Measurements from ENCODE around the gene DCAF11. TPM values are rescaled to one million over a fixed set of nuclear protein-coding genes. Genes with fewer than 3 reads are reported as not detected.

Gene DCAF11
- total and polyA plus RNA-seq, 4 donors: 35.5 to 41.8 (median 38.5) TPM

DNA sequence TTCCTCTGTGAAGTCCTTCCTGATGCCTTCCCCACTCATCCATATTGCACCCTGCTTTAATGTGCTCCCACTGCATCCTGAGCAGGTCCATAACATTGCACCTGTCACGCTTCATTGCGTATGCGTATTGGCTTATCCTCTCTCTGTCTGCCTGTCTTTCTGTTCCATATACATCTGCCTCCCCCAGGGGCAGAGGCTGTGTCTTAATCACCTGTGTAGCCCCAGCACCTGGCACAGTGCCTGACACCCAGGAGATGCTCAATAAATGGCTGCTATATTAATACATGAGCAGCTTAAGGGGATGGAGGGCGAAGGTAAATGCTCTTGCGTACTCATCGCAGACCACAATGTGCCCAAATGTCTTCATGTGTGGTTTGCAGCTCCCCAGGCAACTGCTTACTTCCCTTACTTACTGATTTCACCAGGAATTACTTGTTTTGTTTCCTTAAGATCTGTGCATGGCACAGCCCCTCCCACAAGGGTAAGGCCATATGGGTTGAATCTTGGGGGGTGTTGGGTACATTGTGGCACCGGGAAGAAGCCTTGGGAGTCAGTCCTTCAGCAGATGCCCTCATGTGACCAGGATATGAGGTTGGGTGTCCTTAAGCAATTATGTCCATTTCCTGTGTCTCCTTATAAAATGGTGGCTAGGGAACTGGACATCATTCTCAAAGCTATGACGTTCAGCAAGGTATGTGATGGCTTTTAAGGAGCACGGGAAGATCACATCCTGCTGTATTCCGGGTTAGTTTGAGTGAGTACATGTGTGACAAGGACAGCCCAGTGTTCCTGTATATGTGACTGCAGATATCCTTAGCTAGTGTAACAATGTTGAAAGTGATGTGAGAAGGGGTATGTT lies 44.1 kb upstream of the DCAF11 start:
- DNase-seq (peak in 1 of 2 donors; percentile 48), ATAC-seq (ENCODE audit: low FRiP score) (no peak)
- Histone ChIP-seq H3K9me3 (ENCODE audit: control insufficient read depth, low read length) (no peaks in the 10 kb centered on the region), H3K36me3 (ENCODE audit: control insufficient read depth in 1 of 2, insufficient read depth in 2 of 2, low read length in 1 of 2) (no peaks in the 10 kb centered on the region), H3K27ac (ENCODE audit: low read depth in 1 of 2, low read length in 2 of 2) (no peak overlapping the region), H3K4me3 (ENCODE audit: low read length in 2 of 2) (no peak overlapping the region), H3K27me3 (ENCODE audit: control insufficient read depth in 1 of 2, insufficient read depth in 2 of 2, low read length in 1 of 2) (no peaks in the 10 kb centered on the region), H3K4me1 (ENCODE audit: control insufficient read depth in 1 of 2, insufficient read depth in 2 of 2, low read length in 2 of 2) (no peaks in the 10 kb centered on the region)
- 89 to 90% methylated on average over 10 of the region's 10 CpGs for WGBS, 2 donors
- intact Hi-C loops (cut with DNase I): no loop called here

DNA sequence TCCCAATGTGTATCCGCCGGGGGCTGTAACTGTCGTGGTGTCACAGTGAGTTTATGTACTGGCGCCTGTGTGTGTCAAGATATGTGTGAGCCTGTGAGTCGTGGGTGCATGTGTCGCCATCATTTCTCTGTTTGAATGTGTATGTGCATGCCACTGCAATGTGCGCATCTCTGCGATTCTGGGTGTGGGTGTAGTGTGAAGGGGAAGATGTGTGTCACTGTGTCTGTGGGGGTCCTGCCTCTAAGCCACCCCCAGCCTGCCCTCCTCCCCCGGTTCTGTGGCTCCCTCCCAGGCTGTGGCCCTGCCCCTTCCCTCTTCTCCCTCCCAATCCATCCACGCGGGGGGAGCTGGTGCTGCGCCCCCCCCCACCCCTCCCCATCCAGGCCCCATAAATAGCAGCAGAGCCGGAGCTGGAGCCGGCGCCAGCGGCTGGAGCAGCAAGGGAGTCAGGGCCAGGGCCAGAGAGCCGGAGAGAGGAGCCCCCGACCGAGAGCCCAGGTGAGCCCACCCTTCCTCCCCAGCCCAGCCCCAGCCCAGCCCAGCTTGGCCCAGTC lies 43.4 kb upstream of the DCAF11 start, which contains the start of gene CPNE6:
Gene CPNE6, plus strand, starts transcription at position 419 of the 554 bp plus-strand sequence. CDS start 1,375 bp downstream, outside the sequence.
- intact Hi-C loops (cut with DNase I): no loop called here
- H3K9me3 ChIP-seq (ENCODE audit: control insufficient read depth, low read length): no peaks in the 10 kb centered on the region
- no peaks in the 10 kb centered on the region for H3K4me1 ChIP-seq (ENCODE audit: control insufficient read depth in 1 of 2, insufficient read depth in 2 of 2, low read length in 2 of 2)
- ATAC-seq (ENCODE audit: low FRiP score) (no peak), DNase-seq (peak; percentile 37 to 78)
- WGBS, 2 donors: 27 to 30% methylated on average over 16 to 19 of the region's 19 CpGs
- H3K4me3 ChIP-seq (ENCODE audit: low read length in 2 of 2): no peak within 1 kb of the TSS
- H3K36me3 ChIP-seq (ENCODE audit: control insufficient read depth in 1 of 2, insufficient read depth in 2 of 2, low read length in 1 of 2): no peaks in the 10 kb centered on the region
- no peak within 1 kb of the TSS for H3K27ac ChIP-seq (ENCODE audit: low read depth in 1 of 2, low read length in 2 of 2)
- no peaks in the 10 kb centered on the region for H3K27me3 ChIP-seq (ENCODE audit: control insufficient read depth in 1 of 2, insufficient read depth in 2 of 2, low read length in 1 of 2)

DNA sequence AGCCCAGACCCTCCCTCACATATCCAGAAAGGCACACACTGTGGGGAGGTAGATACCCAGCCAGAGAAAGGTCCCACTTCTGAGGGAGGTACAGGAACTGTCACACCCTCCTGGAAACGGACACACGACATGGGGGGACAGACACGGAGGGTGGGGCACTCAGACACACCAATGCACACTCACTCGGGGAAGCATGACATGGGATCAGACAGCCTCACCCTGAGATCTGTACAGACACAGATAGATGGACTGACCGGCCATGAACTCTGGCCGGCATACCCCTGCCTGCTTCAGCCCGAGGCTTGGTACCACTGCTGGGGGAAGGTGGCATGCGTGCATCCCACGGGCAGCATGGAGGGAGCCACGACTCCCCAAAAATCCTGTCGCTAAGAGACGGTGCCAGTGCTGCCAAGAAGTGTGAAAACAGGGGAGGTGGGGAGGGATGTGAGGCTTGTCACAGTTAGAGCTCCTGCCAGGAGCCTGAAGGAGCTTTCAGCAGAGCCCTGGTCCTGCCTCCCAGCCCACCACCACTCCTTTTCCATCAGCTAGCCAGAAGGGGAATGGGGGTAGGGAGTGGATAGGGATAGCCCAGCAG lies 42.6 kb upstream of the DCAF11 start:
- peak; percentile 12 to 63 for DNase-seq
- Histone ChIP-seq H3K27ac (ENCODE audit: low read depth in 1 of 2, low read length in 2 of 2) (no peak overlapping the region), H3K4me1 (ENCODE audit: control insufficient read depth in 1 of 2, insufficient read depth in 2 of 2, low read length in 2 of 2) (no peaks in the 10 kb centered on the region), H3K9me3 (ENCODE audit: control insufficient read depth, low read length) (no peaks in the 10 kb centered on the region), H3K36me3 (ENCODE audit: control insufficient read depth in 1 of 2, insufficient read depth in 2 of 2, low read length in 1 of 2) (no peaks in the 10 kb centered on the region), H3K4me3 (ENCODE audit: low read length in 2 of 2) (no peak overlapping the region), H3K27me3 (ENCODE audit: control insufficient read depth in 1 of 2, insufficient read depth in 2 of 2, low read length in 1 of 2) (peaks cover 0 to 2% of the 10 kb centered on the region in 2 donors)
- 10 to 12% methylated on average over 12 of the region's 12 CpGs for WGBS, 2 donors
- no peak for ATAC-seq (ENCODE audit: low FRiP score)
- intact Hi-C loops (cut with DNase I): no loop called here

DNA sequence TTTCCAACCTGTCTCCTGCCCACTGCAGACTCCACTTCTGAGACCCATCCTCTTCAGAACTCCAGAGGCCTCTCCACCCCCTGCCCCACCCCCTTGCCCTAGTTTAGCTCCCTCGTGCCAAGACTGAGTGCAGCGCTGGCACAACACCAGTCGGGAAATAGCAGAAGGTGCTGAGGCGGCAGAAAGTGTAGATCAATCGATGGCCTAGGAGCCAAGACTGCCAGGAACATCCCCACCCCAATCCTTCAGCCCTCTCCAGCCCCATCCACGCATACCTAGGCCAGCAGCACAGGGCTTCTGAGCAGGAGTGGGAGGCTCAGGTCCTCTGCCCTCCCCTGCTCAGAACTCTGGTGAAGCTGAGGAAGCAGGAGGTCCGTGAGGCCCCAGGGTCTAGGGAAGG lies 42.1 kb upstream of the DCAF11 start:
- Histone ChIP-seq H3K36me3 (ENCODE audit: control insufficient read depth in 1 of 2, insufficient read depth in 2 of 2, low read length in 1 of 2) (no peaks in the 10 kb centered on the region), H3K9me3 (ENCODE audit: control insufficient read depth, low read length) (no peaks in the 10 kb centered on the region), H3K4me1 (ENCODE audit: control insufficient read depth in 1 of 2, insufficient read depth in 2 of 2, low read length in 2 of 2) (no peaks in the 10 kb centered on the region), H3K4me3 (ENCODE audit: low read length in 2 of 2) (no peak overlapping the region), H3K27me3 (ENCODE audit: control insufficient read depth in 1 of 2, insufficient read depth in 2 of 2, low read length in 1 of 2) (peaks cover 0 to 4% of the 10 kb centered on the region in 2 donors), H3K27ac (ENCODE audit: low read depth in 1 of 2, low read length in 2 of 2) (no peak overlapping the region)
- 9 to 14% methylated on average over 7 of the region's 7 CpGs for WGBS, 2 donors
- ATAC-seq (ENCODE audit: low FRiP score) (no peak), DNase-seq (peak; percentile 47 to 73)
- intact Hi-C loops (cut with DNase I): no loop called here

DNA sequence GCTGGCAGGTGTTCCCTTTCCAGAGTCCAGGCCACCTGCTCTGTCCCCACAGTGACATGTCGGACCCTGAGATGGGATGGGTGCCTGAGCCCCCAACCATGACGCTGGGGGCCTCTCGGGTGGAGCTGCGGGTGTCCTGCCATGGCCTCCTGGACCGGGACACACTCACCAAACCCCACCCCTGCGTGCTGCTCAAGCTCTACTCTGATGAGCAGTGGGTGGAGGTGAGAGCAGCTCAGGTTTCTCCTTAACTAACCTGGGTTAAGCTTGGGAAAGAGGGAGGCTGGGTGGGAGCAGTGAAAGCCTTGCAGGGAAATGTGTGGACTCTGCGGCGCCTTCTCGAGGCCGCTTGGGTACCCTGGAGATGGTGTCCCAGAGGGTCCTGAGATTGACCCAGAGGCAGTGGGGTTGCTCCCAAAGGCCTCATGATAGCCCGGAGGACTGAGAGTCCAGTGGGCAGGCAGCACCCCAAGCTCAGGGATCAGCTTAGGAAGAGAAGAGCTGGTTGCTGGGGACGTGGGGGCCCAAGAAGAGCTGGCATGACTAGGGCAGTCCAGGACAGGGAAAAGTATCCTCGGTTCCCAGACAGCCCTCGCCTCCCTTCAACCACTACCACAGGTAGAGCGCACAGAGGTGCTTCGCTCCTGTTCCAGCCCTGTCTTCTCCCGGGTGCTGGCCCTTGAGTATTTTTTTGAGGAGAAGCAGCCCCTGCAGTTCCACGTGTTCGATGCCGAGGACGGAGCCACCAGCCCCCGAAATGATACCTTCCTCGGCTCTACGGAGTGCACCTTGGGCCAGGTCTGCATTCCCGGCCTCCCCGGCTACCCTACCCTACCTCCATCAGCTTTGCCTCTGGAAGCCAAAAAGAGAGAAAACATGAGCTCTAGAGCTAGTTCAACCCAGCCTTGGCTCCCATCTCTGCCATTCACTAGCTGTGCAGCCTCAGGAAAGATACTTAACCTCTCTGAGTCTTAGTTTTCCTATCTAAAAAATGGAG lies 41.4 kb upstream of the DCAF11 start:
- Histone ChIP-seq H3K27ac (ENCODE audit: low read depth in 1 of 2, low read length in 2 of 2) (no peak overlapping the region), H3K9me3 (ENCODE audit: control insufficient read depth, low read length) (no peaks in the 10 kb centered on the region), H3K4me1 (ENCODE audit: control insufficient read depth in 1 of 2, insufficient read depth in 2 of 2, low read length in 2 of 2) (no peaks in the 10 kb centered on the region), H3K27me3 (ENCODE audit: control insufficient read depth in 1 of 2, insufficient read depth in 2 of 2, low read length in 1 of 2) (peaks cover 0 to 4% of the 10 kb centered on the region in 2 donors), H3K4me3 (ENCODE audit: low read length in 2 of 2) (no peak overlapping the region), H3K36me3 (ENCODE audit: control insufficient read depth in 1 of 2, insufficient read depth in 2 of 2, low read length in 1 of 2) (no peaks in the 10 kb centered on the region)
- 86 to 88% methylated on average over 26 of the region's 26 CpGs for WGBS, 2 donors
- DNase-seq (peak in 1 of 2 donors; percentile 29), ATAC-seq (ENCODE audit: low FRiP score) (no peak)
- intact Hi-C loops (cut with DNase I): no loop called here

DNA sequence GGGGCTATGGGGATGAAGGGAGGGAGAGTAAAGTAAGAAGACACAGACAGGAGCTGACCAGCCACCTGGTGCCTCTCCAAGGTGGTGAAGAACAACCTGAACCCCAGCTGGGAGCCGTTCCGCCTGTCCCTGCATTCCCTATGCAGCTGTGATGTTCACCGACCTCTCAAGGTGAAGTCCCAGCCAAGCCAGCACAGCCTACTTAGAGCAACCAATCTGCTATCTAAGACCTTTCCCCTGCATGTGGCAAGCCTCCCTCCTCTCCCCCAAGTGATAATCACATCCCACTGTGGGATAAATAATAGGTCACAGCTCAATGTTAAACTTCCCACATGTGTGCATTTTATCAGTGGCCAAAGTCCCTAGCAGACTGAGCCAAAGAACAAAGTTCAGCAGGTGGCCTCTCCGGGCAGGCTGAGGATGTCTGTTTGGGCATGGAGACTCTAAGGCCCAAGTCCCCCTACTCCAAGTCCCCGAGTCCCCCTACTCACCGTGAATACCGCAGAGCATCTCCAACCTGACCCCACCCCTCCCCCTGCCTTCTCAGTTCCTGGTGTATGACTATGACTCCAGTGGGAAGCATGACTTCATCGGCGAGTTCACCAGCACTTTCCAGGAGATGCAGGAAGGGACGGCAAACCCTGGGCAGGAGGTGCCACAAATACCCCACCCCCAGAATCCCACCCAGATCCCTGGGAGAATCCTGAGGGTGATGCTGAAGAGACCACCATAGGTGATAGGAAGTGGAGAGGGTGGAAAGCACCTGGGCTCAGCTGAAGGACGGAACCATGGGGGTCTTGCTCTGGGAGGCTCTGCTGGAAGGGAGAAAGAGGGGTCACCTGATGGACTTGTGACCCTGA lies 39.7 kb upstream of the DCAF11 start:
- no peak overlapping the region for H3K4me3 ChIP-seq (ENCODE audit: low read length in 2 of 2)
- DNase-seq (no peak), ATAC-seq (ENCODE audit: low FRiP score) (no peak)
- WGBS, 2 donors: 85 to 87% methylated on average over 11 of the region's 11 CpGs
- no peaks in the 10 kb centered on the region for H3K9me3 ChIP-seq (ENCODE audit: control insufficient read depth, low read length)
- no peak overlapping the region for H3K27ac ChIP-seq (ENCODE audit: low read depth in 1 of 2, low read length in 2 of 2)
- no peaks in the 10 kb centered on the region for H3K36me3 ChIP-seq (ENCODE audit: control insufficient read depth in 1 of 2, insufficient read depth in 2 of 2, low read length in 1 of 2)
- no peaks in the 10 kb centered on the region for H3K4me1 ChIP-seq (ENCODE audit: control insufficient read depth in 1 of 2, insufficient read depth in 2 of 2, low read length in 2 of 2)
- intact Hi-C loops (cut with DNase I): no loop called here
- H3K27me3 ChIP-seq (ENCODE audit: control insufficient read depth in 1 of 2, insufficient read depth in 2 of 2, low read length in 1 of 2): peaks cover 0 to 4% of the 10 kb centered on the region in 2 donors

DNA sequence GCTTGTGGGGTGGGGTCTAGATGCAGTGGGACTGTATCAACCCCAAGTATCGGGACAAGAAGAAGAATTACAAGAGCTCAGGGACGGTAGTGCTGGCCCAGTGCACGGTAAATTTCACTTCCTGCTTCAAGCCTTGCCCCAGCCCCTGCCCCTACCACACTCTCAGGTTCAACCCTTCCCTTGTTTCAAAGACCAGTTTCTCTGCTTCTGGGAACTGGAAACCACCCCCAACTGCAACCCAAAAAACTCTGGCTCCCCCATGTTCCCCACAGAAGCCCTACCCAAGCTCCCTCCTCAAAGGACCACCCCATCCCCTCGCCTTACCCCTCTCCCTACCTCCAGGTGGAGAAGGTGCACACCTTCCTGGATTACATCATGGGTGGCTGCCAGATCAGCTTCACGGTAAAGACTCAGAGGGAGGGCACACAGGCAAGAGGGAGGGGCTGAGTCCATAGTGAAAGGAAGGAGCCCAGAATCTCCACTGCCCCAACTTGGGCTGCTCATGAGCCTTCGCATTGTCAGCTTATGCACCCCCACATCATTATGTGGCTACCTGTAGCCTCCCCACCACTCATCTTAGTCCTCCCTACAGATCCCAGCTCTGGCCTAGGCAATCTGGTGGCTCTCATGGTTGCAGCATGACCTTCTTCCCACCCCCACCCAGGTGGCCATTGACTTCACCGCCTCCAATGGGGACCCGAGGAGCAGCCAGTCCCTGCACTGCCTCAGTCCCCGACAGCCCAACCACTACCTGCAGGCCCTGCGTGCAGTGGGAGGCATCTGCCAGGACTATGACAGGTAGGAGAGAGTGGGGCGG lies 38.9 kb upstream of the DCAF11 start:
- no peak overlapping the region for H3K27ac ChIP-seq (ENCODE audit: low read depth in 1 of 2, low read length in 2 of 2)
- WGBS, 2 donors: 78 to 82% methylated on average over 11 of the region's 11 CpGs
- DNase-seq (no peak), ATAC-seq (ENCODE audit: low FRiP score) (no peak)
- H3K9me3 ChIP-seq (ENCODE audit: control insufficient read depth, low read length): no peaks in the 10 kb centered on the region
- peaks cover 0 to 4% of the 10 kb centered on the region in 2 donors for H3K27me3 ChIP-seq (ENCODE audit: control insufficient read depth in 1 of 2, insufficient read depth in 2 of 2, low read length in 1 of 2)
- no peaks in the 10 kb centered on the region for H3K4me1 ChIP-seq (ENCODE audit: control insufficient read depth in 1 of 2, insufficient read depth in 2 of 2, low read length in 2 of 2)
- intact Hi-C loops (cut with DNase I): no loop called here
- H3K4me3 ChIP-seq (ENCODE audit: low read length in 2 of 2): no peak overlapping the region
- no peaks in the 10 kb centered on the region for H3K36me3 ChIP-seq (ENCODE audit: control insufficient read depth in 1 of 2, insufficient read depth in 2 of 2, low read length in 1 of 2)

Data from aorta (tissue), 5 donors.